Ishikawa (cell line): ENCODE measurements around the gene ZNF30.

Source experiments
- TAF1 ChIP-seq: IDR thresholded peaks from 2 replicates; pipeline ENCODE4 v1.6.1; 2012; ENCODE audit warnings: low read depth, mild to moderate bottlenecking
- USF1 ChIP-seq: IDR thresholded peaks from 2 replicates; pipeline ENCODE4 v1.6.1; 2012

GRCh38 chr19:34960940-34961679 is 34.4 kb downstream of the ZNF30 start:
- no peak for TF ChIP-seq USF1
- no peak for TF ChIP-seq TAF1
